Body of pancreas (tissue), 4 donors: Measurements from ENCODE around the gene GBGT1.

ENCODE experiments used
- CTCF ChIP-seq, 7 experiments: fragments of 450-650 bp in 4 of 7; fragments of 200-600 bp in 3 of 7; sonication (generic) in 3 of 7; IDR thresholded peaks; one replicate each; pipeline ENCODE4 v1.5.1; 2016 to 2019; ENCODE audit warnings: antibody characterized with exemption in 7 of 7
- POLR2A ChIP-seq, 3 donors: fragments of 450-650 bp; IDR thresholded peaks; one replicate each; pipeline ENCODE4 v1.6.1; 2016; ENCODE audit warnings: antibody characterized with exemption in 3 of 3, mild to moderate bottlenecking in 2 of 3

GRCh38 chr9:133154097-133154989, 9.4 kb downstream of the GBGT1 start:
- no peak for TF ChIP-seq CTCF (IDR thresholded peaks at IDR 0.05)
- no peak for TF ChIP-seq POLR2A (IDR thresholded peaks at IDR 0.05)
